Upper lobe of right lung (tissue), 1 donor: Measurements from ENCODE around the gene NCKAP5. TPM values are rescaled to one million over a fixed set of nuclear protein-coding genes. Genes with fewer than 3 reads are reported as not detected.

ENCODE experiments used
- ATAC-seq: fragments of 200-7000 bp; cut with Tn5 transposase; one replicate; pipeline ENCODE4 v1.9.1; 2020; ENCODE audit warnings: mild to moderate bottlenecking, moderate library complexity
- DNase-seq: peaks from one replicate; pipeline ENCODE4 v3.0.0-alpha.2; 2020
- H3K27ac ChIP-seq: fragments of 200-600 bp; one replicate; pipeline ENCODE4 v1.8.0; 2022
- H3K27me3 ChIP-seq: fragments of 200-600 bp; one replicate; pipeline ENCODE4 v1.8.0; 2022; ENCODE audit warnings: mild to moderate bottlenecking
- H3K36me3 ChIP-seq: fragments of 200-600 bp; one replicate; pipeline ENCODE4 v1.8.0; 2022
- H3K4me1 ChIP-seq: fragments of 200-600 bp; one replicate; pipeline ENCODE4 v1.8.0; 2022
- H3K4me3 ChIP-seq: fragments of 200-600 bp; one replicate; pipeline ENCODE4 v1.8.0; 2022; ENCODE audit warnings: mild to moderate bottlenecking
- H3K9me3 ChIP-seq: fragments of 200-600 bp; one replicate; pipeline ENCODE4 v1.8.0; 2022
- CTCF ChIP-seq: fragments of 200-600 bp; IDR thresholded peaks from one replicate; pipeline ENCODE4 v1.8.0; 2022; ENCODE audit warnings: antibody characterized with exemption
- intact Hi-C: fragments of 100-400 bp; cut with DNase I; formaldehyde crosslinking; loops from one replicate; pipeline ENCODE4 v1.11.0; 2022
- total RNA-seq: library from RNA; stranded (reverse); fragmentation: NEBNext Ultra II Directional; extraction: Animal tissue kit (Norgen Biotek cat#: 25700); gene quantifications from one replicate; pipeline ENCODE4 v1.2.1, GENCODE V29; 2021
- donor health status: DM: no; HTN: yes; CAD: no; lungs with severe emphysema.

NCKAP5 gene
- total RNA-seq, 1 donor from 2014 or later: 40.8 TPM

- no peak for DNase-seq
- intact Hi-C loops: no loop called here
- Histone ChIP-seq H3K27ac (no peak overlapping the region), H3K9me3 (no peaks in the 10 kb centered on the region), H3K4me3 (no peak overlapping the region), H3K36me3 (no peaks in the 10 kb centered on the region), H3K4me1 (peaks cover 11% of the 10 kb centered on the region), H3K27me3 (no peaks in the 10 kb centered on the region)
- ATAC-seq: no peak
- no peak for TF ChIP-seq CTCF
Measured at GRCh38 chr2:133504566-133505505, 63.4 kb downstream of the NCKAP5 start.

GRCh38 chr2:133503927-133504326 lies 64.3 kb downstream of the NCKAP5 start:
- DNase-seq: no peak
- Histone ChIP-seq H3K27me3 (no peaks in the 10 kb centered on the region), H3K9me3 (no peaks in the 10 kb centered on the region), H3K4me1 (peaks cover 11% of the 10 kb centered on the region), H3K36me3 (no peaks in the 10 kb centered on the region), H3K27ac (no peak overlapping the region), H3K4me3 (no peak overlapping the region)
- intact Hi-C loops: no loop called here
- TF ChIP-seq CTCF: no peak
- ATAC-seq: no peak

- ATAC-seq (no peak), DNase-seq (no peak)
- Histone ChIP-seq H3K36me3 (no peaks in the 10 kb centered on the region), H3K27me3 (no peaks in the 10 kb centered on the region), H3K4me1 (peaks cover 11% of the 10 kb centered on the region), H3K27ac (no peak overlapping the region), H3K9me3 (no peaks in the 10 kb centered on the region), H3K4me3 (no peak overlapping the region)
- intact Hi-C loops: no loop called here
- TF ChIP-seq CTCF: no peak
Measured at GRCh38 chr2:133503323-133503722, 64.9 kb downstream of the NCKAP5 start.

GRCh38 chr2:133502678-133503077 lies 65.6 kb downstream of the NCKAP5 start:
- TF ChIP-seq CTCF: no peak
- DNase-seq (no peak), ATAC-seq (no peak)
- peaks cover 11% of the 10 kb centered on the region for H3K4me1 ChIP-seq
- no peaks in the 10 kb centered on the region for H3K36me3 ChIP-seq
- intact Hi-C loops: no loop called here
- H3K27me3 ChIP-seq: no peaks in the 10 kb centered on the region
- no peak overlapping the region for H3K4me3 ChIP-seq
- no peaks in the 10 kb centered on the region for H3K9me3 ChIP-seq
- H3K27ac ChIP-seq: no peak overlapping the region

GRCh38 chr2:133500917-133501316 lies 67.3 kb downstream of the NCKAP5 start:
- no peak for ATAC-seq
- no peaks in the 10 kb centered on the region for H3K36me3 ChIP-seq
- no peaks in the 10 kb centered on the region for H3K27me3 ChIP-seq
- DNase-seq: no peak
- H3K4me1 ChIP-seq: peaks cover 15% of the 10 kb centered on the region
- H3K9me3 ChIP-seq: no peaks in the 10 kb centered on the region
- no peak overlapping the region for H3K4me3 ChIP-seq
- intact Hi-C loops: no loop called here
- no peak overlapping the region for H3K27ac ChIP-seq
- TF ChIP-seq CTCF: no peak
